HL-60 (cell line): ENCODE results near the gene TMEM238L.

ENCODE experiments used
- DNase-seq, 2 experiments: peaks; one replicate each; pipeline ENCODE4 v3.0.0-alpha.2; 2010 to 2020; ENCODE audit warnings: low read depth in 1 of 2, low spot score in 1 of 2
- H3K27ac ChIP-seq: fragments of 250-450 bp; sonication (Bioruptor Pico); replicated peaks from 2 replicates; pipeline ENCODE4 v1.5.1; 2020; ENCODE audit warnings: mild to moderate bottlenecking, moderate library complexity
- H3K27me3 ChIP-seq: fragments of 250-450 bp; sonication (Bioruptor Pico); 2 replicates; pipeline ENCODE4 v1.5.1; 2021; ENCODE audit warnings: mild to moderate bottlenecking, moderate library complexity; ENCODE audit not compliant: insufficient read depth, poor library complexity, severe bottlenecking
- H3K4me3 ChIP-seq: replicated peaks from 2 replicates; pipeline ENCODE4 v1.5.1; 2011; ENCODE audit warnings: mild to moderate bottlenecking, control low read depth, low read length; ENCODE audit not compliant: insufficient read depth
- CTCF ChIP-seq: IDR thresholded peaks from one replicate; pipeline ENCODE4 v1.5.1; 2011; ENCODE audit warnings: low read length, control low read depth, inconsistent platforms; ENCODE audit not compliant: insufficient read depth
- GABPA ChIP-seq: IDR thresholded peaks from 2 replicates; pipeline ENCODE4 v1.6.1; 2012; ENCODE audit warnings: low read depth
- POLR2AphosphoS5 ChIP-seq: IDR thresholded peaks from 2 replicates; pipeline ENCODE4 v1.6.1; 2012; ENCODE audit warnings: low read depth
- REST ChIP-seq: IDR thresholded peaks from 2 replicates; pipeline ENCODE4 v1.6.1; 2012; ENCODE audit warnings: low read depth; ENCODE audit not compliant: insufficient replicate concordance
- SPI1 ChIP-seq: IDR thresholded peaks from 2 replicates; pipeline ENCODE4 v1.6.1; 2012; ENCODE audit warnings: low read depth, mild to moderate bottlenecking, borderline replicate concordance

The TMEM238L gene

GRCh38 chr17:10752696-10753095, 51.2 kb downstream of the TMEM238L start:
- Histone ChIP-seq H3K27ac (no peak overlapping the region), H3K4me3 (no peak overlapping the region), H3K27me3 (no peaks in the 10 kb centered on the region)
- DNase-seq: no peak
- no peak for TF ChIP-seq REST
- no peak for TF ChIP-seq GABPA
- no peak for TF ChIP-seq CTCF

GRCh38 chr17:10751563-10751962, 52.3 kb downstream of the TMEM238L start:
- H3K4me3 ChIP-seq: no peak overlapping the region
- H3K27ac ChIP-seq: no peak overlapping the region
- TF ChIP-seq SPI1 (no peak), GABPA (no peak), REST (no peak), POLR2AphosphoS5 (no peak), CTCF (no peak)
- no peak for DNase-seq
- no peaks in the 10 kb centered on the region for H3K27me3 ChIP-seq

GRCh38 chr17:10750210-10750609, 53.7 kb downstream of the TMEM238L start:
- Histone ChIP-seq H3K4me3 (no peak overlapping the region), H3K27me3 (no peaks in the 10 kb centered on the region), H3K27ac (no peak overlapping the region)
- TF ChIP-seq GABPA (no peak), POLR2AphosphoS5 (no peak), REST (no peak), CTCF (no peak), SPI1 (no peak)
- no peak for DNase-seq
